GM18870 (cell line): ENCODE measurements around the gene STAT3.

Experiments
- ATAC-seq: cut with Tn5 transposase; IDR thresholded peaks from one replicate; pipeline ENCODE4 v1.9.1; 2021; ENCODE audit warnings: moderate library complexity; ENCODE audit not compliant: unreplicated experiment

STAT3 gene

DNA sequence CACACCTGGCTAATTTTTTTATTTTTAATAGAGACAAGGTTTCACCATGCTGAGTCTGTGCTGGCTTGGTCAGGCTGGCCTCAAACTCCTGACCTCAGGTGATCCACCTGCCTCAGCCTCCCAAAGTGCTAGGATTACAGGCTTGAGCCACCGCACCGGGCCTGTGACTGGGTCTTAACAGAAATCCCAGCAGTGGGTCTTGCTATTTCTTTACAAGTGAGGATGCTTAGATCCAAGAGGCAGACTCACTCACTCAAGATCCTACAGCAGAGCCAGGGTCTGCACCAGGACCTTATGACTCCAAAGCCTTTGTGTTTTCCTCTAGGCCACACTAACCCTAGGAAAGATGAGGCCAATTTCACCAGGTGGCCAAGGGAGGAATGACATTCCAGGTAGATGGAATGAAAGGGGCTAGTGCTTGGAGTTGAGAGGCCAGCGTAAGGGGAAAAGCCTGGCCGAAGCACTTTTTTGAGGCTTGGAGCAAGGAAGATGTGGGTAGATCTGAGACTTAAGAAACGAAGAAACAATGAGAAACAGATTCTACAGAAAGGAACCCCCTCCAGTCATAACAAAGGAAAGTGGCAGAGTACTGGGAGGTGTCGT is 105.7 kb downstream of the STAT3 start:
- ATAC-seq, result no peak

DNA sequence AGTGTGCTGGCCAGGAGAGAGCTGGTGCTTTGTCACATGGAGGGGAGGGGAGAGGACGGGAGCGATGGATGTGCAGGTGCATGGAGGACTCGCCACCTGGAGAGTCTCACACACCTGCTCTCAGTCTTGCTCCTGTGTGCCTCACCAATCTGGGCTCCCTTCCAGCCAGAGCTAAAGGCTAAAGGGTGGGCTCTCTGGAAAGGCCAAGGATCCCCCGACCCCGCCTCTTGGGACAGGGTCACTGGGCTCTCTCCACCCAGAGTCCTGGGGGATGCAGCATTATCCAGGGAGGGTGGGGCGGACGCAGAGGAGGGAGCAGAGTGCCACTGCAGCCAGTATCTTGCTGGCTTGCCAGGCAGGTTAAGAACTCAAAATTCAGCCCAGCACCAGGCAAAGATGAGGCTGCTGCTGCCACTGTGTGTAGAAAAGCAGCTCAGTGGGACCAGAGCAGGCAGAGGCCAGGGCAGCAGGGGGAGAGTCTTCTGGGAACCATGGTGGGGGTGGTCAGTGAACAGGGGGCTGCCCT is 106.6 kb downstream of the STAT3 start:
- no peak for ATAC-seq

DNA sequence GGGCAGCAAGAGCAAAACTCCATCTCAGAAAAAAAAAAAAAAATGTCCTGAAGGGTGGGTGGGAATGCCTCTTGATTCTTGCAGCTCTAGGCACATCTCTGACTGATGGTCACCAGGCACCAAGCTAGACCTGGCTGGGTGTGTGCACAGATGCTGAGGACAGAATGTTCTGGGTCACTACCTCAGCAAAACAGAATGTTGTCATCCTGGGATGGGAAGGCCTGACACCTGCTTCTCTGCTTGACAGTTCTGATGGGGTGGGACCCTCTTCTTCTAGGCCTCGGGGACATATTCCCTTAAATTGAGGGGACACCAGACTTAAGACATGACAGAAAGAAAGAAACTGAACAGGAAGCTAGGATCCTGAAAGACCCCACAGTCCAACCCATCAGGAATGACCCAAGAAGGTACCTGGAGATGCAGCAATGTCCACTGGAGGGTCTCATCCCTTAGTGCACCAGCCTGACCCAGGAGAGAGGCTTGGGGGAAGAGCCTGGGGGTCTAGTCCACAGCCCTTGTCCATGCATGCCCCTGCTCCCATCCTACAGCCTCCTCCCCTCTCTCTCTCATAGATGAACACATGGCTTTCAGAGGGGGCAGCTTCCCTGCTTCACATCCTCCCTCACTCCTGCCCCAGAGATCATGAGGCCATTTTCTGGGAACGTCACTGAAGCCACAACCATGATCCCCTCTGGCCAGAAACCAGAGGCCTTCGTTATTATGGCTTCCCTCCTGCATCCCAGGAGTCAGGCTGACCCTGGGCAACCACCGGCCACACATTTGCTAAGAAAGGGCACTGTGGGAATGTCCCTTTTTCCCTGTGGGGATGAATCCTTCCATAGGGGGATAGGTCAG is 108.2 kb downstream of the STAT3 start:
- no peak for ATAC-seq

DNA sequence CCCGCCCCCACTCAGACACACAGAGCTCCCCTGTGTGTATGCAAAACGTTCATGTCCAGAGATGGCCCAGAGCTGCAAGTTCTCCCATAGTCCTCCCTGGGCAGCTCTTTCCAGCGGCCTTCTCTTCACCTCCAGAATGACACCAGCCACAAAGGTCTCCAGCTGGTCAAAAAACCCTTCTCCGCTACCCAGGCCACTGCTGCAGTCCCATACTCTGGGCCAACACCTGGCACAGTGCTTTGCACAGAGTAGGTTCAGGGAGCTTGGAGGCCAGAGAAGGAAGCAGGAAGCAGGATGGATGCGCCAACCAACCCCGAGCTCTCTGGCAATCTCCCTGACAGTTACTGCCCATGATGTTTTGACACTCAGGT is 110.9 kb downstream of the STAT3 start:
- no peak for ATAC-seq

DNA sequence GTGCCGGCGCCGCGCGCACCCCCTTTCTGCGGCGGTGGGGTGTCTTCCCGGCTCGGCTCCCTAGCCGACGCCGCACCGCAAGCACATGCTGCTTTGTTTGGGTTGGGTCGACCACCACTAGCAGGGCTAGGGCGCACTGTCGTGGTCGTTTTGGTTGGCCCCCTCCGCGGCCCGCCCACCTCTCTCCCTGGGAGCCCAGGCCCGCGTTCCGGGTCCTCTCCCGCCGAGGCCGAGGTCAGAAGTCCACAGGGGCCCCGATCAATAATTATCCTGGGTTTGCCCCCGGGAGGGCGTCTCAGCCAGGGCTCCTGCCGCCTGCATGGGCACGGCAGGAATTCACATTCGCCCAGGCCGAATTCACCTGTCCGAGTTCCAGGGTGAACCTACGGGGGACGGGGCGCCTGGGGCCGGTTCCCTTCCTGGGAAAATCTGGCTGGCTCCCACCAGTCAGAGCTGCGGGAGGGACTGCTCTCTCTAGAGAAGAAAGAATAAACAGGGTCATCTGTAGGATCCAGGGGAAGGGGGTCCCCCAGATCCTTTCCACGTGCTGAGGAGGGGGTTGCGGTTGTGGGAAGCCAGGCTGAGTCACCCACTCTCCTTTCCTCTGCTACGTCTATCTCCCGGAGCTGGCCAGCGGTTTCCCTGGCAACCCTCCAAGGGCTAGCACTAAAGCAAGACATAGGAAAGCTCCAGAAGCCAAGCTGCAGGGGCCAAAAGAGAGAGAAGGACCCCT is 111.5 kb downstream of the STAT3 start:
- ATAC-seq, result no peak

DNA sequence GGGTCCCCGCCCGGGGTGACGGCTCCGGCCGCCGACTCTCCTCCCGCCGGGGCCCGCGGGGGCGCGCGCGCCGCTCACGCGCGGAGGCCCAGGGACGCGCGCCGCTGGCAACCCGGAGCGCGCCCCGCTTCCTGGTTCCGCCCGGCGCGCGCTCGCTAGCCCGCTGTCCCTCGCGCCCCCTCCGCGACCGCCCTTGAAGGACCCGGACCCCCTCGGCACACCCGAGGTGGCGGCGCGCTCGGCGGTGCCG is 112.0 kb downstream of the STAT3 start, which contains the start of gene STAT5B:
STAT5B (minus strand) TSS at position 33 of the 250 bp plus-strand sequence. CDS start 44,264 bp downstream, outside the sequence.
- ATAC-seq, result no peak

DNA sequence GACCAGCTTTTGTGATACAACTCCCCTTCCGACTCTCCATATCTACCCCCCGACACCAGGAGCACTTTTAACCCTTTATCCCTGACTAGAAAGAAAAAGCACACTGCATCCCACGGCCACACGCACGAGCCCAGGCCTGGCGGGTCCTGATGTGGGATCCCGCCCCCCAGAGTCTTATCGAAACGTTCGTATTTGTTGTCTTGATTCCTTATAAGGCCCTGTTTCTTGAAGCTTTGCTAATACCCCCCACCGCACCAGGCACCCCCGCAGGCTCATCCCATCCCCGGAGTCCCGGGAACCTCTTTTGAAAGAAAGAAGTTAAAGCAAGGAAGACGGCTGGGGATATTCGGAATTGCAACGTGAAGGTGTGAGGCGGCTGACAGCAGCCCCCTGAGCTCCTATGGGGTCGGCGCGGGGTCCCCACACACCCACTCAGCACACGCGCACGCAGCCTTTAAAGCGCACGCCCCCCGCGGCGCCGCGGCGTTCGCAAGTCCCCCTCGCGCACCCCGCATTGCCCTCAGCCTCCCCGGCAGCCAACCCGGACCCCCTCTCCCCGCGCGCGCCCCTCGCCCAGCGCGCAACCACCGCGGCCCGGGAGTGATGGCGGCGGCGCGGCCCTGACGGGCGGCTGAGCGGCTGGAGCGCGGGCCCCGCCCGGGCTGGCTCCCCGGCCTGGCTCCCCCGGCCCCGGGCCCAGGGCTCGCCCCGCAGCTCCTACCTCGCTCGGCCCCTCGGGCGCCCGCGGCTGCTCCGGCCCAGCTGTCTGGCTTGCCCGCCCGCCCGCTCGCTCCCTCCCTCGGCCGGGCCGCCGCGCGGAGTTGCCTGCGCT is 112.5 kb downstream of the STAT3 start:
- ATAC-seq, result no peak

DNA sequence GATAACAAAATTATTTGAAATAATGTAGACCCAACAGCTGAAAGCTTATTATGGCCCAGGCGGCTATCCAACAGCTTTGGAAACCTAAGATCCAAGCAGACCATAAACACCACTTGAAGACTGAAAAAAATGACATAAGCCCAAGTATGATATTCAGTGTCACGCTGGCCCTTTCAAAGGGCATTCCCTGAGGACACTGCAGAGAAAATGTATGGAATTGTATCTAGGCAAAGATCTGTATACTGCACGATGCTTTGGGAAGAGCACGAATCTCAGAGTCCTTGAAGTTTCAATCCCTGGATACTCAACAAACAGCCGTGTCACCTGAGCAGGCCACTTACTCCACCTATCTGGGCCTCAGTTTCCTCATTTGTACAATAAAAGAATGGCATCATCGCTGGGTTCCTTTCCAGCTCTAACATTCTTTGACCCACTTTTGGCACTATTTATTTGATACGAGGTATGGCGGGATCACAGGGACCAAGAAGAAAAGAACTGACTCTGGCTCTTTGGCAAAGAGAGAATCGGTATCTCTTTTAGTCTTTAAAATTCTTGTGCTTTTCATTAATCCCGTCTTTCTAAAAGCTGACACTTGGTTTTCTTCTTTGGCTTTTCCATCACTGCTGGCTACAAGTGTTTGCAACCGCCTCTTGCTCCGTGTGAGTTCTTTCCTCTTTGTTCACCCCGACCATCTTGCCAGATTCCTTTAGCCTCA is 113.3 kb downstream of the STAT3 start:
- ATAC-seq, result no peak

DNA sequence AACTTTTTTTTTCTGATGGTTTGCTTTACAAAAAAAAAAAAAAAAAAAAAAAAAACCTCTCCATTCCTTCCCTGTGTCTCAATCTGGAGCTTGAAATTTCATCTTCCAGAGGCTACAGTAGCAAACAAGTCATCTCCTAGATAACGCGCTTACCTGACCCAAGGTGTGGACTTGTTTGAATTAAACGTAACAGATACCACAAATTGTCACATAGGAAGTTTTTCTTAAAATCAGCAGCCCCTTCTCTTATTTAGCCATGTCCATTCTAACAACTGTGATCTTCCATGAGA is 114.0 kb downstream of the STAT3 start:
- ATAC-seq, result no peak

DNA sequence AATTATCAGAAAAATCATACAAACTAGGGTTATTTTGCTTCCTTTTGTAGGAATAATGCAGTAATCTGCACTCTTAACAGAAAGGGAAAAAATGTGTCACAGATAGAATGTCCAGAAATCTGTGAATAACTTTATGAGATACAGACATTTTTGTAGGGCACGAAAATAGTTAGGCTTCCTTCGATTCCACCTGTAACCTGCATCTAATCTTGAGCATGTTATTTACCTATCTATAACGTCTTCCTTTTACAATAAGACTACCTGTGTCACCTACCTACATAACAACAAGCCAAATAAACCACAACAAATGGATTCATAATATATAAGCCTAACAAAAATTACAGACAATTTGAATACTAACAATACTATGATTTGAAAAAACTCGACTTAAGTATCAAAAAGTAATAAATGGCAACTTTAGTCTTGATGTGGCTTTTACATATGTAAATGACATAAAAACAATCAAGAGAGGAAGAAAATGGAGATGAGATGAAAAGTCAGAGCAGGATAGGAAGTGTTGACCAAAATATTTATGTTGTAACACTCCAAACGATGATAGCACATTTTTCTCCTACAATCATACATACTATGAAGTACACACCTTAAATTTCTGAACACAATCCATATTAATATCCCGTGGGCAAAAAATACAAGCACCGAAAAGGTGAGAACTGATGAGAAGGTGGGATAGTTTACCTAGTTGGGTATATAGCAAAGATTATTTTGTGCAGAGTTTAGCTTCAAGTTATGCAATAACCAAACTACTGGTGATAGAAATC is 114.6 kb downstream of the STAT3 start:
- no peak for ATAC-seq

DNA sequence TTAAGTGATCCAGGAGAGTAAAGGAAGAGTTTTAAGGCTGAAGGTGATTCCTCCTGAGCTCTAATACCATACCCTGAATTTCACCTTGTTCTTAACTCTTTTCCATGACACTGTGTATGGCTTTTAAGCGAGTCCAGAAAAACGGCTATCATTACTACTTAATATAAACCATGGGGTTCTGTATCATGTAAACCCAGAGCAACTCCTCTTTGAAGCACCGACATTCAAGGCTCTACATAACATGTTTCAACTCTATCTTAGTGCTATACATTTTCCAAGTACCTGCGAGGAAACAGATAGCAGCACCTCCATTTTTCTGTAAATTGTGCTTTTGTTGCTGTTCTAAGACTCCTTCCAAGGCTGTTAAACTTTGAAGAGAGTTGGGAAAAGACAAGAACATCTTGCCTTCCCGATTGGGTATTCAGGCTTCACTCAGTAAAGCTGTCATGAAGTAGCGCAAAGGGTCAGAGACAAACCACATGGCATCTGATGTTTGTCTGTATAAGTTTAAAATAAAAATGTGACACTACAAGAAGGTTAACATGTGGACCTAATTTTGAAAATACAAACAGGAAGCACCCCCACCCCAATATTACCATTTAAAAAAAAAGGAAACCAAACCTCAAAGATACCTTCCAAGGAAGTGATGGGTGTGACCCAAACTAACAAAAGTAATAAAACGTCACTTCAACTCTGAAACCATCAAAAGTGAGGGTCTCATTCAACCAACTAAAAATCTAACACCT is 115.9 kb downstream of the STAT3 start:
- ATAC-seq, result no peak

DNA sequence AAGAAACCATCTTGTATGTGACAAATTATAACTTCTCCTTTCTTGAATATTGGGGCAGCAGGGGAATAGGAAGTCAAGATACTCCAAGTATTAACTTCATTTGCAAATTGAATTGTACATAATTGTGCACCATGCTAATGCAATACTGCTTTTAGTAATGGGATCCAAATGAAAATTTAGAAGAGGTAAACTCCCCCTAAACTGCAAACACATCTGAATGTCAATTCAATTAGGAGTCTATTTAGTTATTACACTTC is 116.5 kb downstream of the STAT3 start:
- ATAC-seq, result no peak

DNA sequence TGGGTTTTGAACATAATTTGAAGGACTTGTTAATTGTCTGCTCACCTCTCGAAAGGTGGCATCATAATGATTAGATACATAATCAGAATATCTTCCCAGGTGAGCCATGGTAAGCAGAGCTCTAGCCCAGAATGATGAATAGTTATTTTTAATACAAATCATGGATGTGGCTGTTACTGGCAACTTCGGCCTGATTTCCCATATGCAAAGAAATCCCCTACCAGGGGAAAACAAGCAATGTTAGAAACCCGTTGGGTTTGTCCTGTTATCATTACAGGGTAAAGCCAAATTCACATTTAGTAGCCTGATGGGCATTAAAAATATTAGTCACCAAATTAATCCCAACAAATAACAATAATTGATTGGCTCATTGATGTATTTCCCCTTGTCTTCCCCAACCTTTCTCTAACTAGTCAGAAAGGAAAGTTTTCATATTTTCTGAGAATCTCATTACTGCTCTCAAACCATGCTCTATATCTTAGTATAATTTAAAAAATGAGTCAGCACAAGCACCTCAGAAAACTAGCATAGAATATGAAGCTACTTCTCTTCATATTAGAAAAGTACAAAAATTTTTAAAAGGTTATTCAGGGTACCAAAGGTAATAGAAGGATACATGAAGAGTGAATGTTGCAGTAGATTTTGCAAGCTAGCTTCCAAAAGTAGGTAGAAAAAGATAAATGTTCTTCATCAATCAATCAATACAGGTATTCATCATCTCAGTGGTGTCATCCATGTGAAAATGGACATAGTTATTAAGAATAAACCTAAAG is 117.0 kb downstream of the STAT3 start:
- ATAC-seq, result no peak

DNA sequence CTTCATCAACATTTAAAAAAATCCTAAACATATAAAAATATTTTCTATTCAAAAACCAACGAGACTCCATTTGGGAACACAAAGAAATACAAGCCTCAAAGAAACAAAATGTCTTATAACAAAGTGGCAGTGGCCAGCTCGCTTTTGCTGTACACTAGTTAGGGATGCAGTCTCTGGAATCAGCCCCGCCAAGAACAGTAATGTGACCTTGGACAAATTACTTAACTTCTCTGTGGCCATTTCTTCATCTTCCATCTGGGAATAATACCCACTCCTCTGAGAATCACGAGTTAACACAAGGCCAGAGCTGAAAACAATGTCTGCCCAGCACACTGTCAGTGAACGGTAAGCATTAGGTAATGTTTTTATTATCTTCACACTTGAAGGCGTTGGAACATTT is 117.6 kb downstream of the STAT3 start:
- no peak for ATAC-seq

DNA sequence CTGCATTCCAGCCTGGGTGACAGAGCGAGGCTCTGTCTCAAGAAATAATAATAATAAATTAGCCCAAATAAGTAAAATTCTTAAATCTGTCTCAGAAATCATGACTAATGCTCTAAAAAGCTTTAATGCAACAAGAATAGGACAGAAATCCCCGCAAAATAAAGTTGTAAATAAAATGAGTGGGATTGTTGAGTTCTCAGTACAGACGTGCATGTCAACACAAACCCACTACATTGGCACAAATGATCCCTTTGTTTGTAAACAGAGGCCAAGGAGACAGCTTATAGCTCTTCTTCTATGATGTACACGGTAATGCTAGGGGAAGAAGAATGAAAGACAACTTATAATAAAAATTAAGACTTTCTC is 118.1 kb downstream of the STAT3 start:
- no peak for ATAC-seq

DNA sequence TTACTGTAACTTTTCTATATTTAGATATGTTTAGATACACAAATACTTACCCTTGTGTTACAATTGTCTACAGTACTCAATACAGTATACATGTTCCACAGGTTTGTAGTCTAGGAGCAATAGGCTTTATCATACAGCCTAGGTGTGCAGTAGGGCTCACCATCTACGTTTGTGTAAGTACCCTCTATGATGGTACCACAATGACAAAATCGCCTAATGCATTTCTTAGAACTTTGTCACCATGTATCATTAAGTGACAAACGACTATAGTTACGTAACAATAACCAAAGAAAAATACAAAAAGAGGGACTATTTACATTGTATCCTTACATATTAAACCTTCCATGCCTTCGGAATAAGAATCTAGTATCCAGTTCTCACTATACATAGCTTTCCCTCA is 120.0 kb downstream of the STAT3 start:
- ATAC-seq, result no peak

DNA sequence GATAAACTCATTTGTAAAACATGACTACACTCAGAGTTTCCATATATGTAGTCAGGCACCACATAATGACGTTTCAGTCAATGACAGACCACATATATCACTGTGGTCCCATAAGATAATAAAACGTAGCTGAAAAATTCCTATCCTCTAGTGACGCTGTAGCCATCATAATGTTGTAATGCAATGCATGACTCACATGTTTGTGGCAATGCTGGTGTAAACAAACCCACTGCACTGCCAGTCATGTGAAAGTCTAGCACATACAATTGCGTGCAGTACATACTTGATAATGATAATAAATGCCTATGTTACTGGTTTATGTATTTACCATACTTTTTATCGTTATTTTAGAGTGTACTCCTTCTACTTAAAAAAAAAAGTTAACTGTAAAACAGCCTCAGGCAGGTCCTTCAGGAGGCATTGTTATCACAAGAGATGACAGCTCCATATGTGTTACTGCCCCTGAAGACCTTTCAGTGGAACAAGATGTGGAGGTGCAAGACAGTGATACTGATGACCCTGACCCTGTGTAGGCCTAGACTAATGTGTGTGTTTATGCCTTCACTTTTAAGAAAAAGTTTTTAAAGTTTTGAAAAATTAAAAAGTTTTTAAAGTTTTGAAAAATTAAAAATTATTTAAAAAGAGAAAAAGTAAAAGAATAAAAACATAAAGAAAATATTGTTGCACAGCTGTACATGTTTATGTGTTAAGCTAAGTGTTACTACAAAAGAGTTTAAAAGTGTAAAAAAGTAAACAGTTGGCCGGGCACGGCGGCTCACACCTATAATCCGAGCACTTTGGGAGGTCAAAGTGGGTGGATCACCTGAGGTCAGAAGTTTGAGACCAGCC is 121.1 kb downstream of the STAT3 start:
- ATAC-seq, result no peak

DNA sequence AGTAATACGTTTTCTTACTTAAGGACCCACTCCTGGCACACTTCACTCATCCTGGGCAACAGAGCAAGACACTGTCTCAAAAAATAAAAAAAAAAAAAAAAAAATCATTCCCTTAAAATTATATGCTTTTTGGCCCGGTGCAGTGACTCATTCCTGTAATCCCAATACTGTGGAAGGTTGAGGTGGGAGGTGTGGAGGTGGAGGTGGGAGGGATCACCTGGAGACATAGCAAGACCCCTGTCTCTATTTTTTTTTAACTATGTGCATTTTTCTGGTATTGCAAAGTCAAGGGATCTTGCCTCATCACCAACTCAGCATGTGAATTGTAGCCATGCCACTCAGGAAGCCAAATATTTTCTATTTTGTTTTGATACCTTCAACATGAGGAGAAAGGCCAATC is 121.8 kb downstream of the STAT3 start:
- ATAC-seq, result no peak
